ENCODE data around the gene FAM163A.

Gene FAM163A

DNA sequence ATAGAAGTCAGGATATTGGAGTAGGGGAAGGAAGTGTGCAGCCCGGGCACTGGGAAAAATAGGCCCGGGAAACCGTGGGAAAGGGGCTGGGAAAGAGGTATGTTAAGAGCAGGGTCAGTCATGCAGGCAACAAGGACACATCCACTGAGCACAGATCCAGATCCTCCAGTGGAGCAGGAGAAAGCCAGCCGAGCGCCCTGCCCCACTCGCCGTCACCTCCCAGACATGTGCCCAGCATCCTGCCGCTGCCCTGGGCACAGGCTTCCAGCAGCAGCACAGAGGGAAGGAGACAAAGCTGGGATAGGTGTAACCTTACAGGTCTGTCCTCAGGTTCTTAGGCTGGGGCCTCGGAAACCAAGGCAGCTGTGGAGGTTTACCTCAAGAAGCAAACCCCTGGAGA, 64.2 kb downstream of the FAM163A start:
- Histone ChIP-seq H3K9me3 (ENCODE audit: insufficient read depth, low read depth, low read length) (no peaks in the 10 kb centered on the region), H3K4me3 (ENCODE audit: low read length, poor library complexity, severe bottlenecking) (no peak overlapping the region), H3K27me3 (ENCODE audit: insufficient read depth, low read length, poor library complexity, severe bottlenecking) (no peaks in the 10 kb centered on the region), H3K9me2 (replicated peaks; ENCODE audit: low read depth, low read length) (no peaks in the 10 kb centered on the region), H4K20me1 (ENCODE audit: insufficient read depth, low read length, poor library complexity, severe bottlenecking) (no peaks in the 10 kb centered on the region), H2AFZ (ENCODE audit: low read length) (no peak overlapping the region), H3K4me1 (ENCODE audit: insufficient read depth, low read length, poor library complexity, severe bottlenecking) (peaks cover 7% of the 10 kb centered on the region), H3K4me2 (ENCODE audit: low read depth, low read length, poor library complexity, severe bottlenecking) (no peak overlapping the region), H3K36me3 (ENCODE audit: insufficient read depth, low read length) (no peaks in the 10 kb centered on the region), H3F3A (ENCODE audit: low read depth) (no peaks in the 10 kb centered on the region), H3K9ac (ENCODE audit: low read depth, low read length, poor library complexity, severe bottlenecking) (no peak overlapping the region), H3K79me2 (ENCODE audit: insufficient read depth, low read length) (no peaks in the 10 kb centered on the region)
- TF ChIP-seq EZH2phosphoT487 (IDR thresholded peaks at IDR 0.05; ENCODE audit: borderline replicate concordance) (no peak), CTCF (conservative IDR thresholded peaks at IDR 0.05; ENCODE audit: low read length) (no peak)

- H3F3A ChIP-seq (ENCODE audit: low read depth), result no peaks in the 10 kb centered on the region
- H2AFZ ChIP-seq (ENCODE audit: low read length), result no peak overlapping the region
- peaks cover 7% of the 10 kb centered on the region for H3K4me1 ChIP-seq (ENCODE audit: insufficient read depth, low read length, poor library complexity, severe bottlenecking)
- no peaks in the 10 kb centered on the region for H3K27me3 ChIP-seq (ENCODE audit: insufficient read depth, low read length, poor library complexity, severe bottlenecking)
- no peaks in the 10 kb centered on the region for H3K9me2 ChIP-seq (replicated peaks; ENCODE audit: low read depth, low read length)
- TF ChIP-seq CTCF (conservative IDR thresholded peaks at IDR 0.05; ENCODE audit: low read length), result no peak
- TF ChIP-seq EZH2phosphoT487 (IDR thresholded peaks at IDR 0.05; ENCODE audit: borderline replicate concordance), result no peak
- H3K9ac ChIP-seq (ENCODE audit: low read depth, low read length, poor library complexity, severe bottlenecking), result no peak overlapping the region
- no peaks in the 10 kb centered on the region for H4K20me1 ChIP-seq (ENCODE audit: insufficient read depth, low read length, poor library complexity, severe bottlenecking)
- no peaks in the 10 kb centered on the region for H3K9me3 ChIP-seq (ENCODE audit: insufficient read depth, low read depth, low read length)
- no peaks in the 10 kb centered on the region for H3K79me2 ChIP-seq (ENCODE audit: insufficient read depth, low read length)
- H3K4me2 ChIP-seq (ENCODE audit: low read depth, low read length, poor library complexity, severe bottlenecking), result no peak overlapping the region
- H3K4me3 ChIP-seq (ENCODE audit: low read length, poor library complexity, severe bottlenecking), result no peak overlapping the region
- no peaks in the 10 kb centered on the region for H3K36me3 ChIP-seq (ENCODE audit: insufficient read depth, low read length)
Measured at GRCh38 chr1:179807691-179808485, 64.8 kb downstream of the FAM163A start.

GRCh38 chr1:179808503-179808902, 65.4 kb downstream of the FAM163A start:
- H3K9me2 ChIP-seq (replicated peaks; ENCODE audit: low read depth, low read length), result no peaks in the 10 kb centered on the region
- no peaks in the 10 kb centered on the region for H4K20me1 ChIP-seq (ENCODE audit: insufficient read depth, low read length, poor library complexity, severe bottlenecking)
- H3K9me3 ChIP-seq (ENCODE audit: insufficient read depth, low read depth, low read length), result no peaks in the 10 kb centered on the region
- no peaks in the 10 kb centered on the region for H3K36me3 ChIP-seq (ENCODE audit: insufficient read depth, low read length)
- TF ChIP-seq EZH2phosphoT487 (IDR thresholded peaks at IDR 0.05; ENCODE audit: borderline replicate concordance) (no peak), CTCF (conservative IDR thresholded peaks at IDR 0.05; ENCODE audit: low read length) (no peak)
- H3K9ac ChIP-seq (ENCODE audit: low read depth, low read length, poor library complexity, severe bottlenecking), result no peak overlapping the region
- no peaks in the 10 kb centered on the region for H3F3A ChIP-seq (ENCODE audit: low read depth)
- H3K4me3 ChIP-seq (ENCODE audit: low read length, poor library complexity, severe bottlenecking), result no peak overlapping the region
- no peak overlapping the region for H3K4me2 ChIP-seq (ENCODE audit: low read depth, low read length, poor library complexity, severe bottlenecking)
- peaks cover 7% of the 10 kb centered on the region for H3K4me1 ChIP-seq (ENCODE audit: insufficient read depth, low read length, poor library complexity, severe bottlenecking)
- no peaks in the 10 kb centered on the region for H3K79me2 ChIP-seq (ENCODE audit: insufficient read depth, low read length)
- no peaks in the 10 kb centered on the region for H3K27me3 ChIP-seq (ENCODE audit: insufficient read depth, low read length, poor library complexity, severe bottlenecking)
- no peak overlapping the region for H2AFZ ChIP-seq (ENCODE audit: low read length)
